Measurements from ENCODE around the gene EPS8L2.

EPS8L2 gene

GRCh38 chr11:746289-747157 is 40.5 kb downstream of the EPS8L2 start:
- TF ChIP-seq CTCF (IDR thresholded peaks at IDR 0.05; ENCODE audit: control insufficient read depth, insufficient read depth, low read depth, low read length, missing control alignments) = no peak
- no peak for DNase-seq (ENCODE audit: low read depth)
- peak overlapping the region; percentile 60 for H3K4me3 ChIP-seq (ENCODE audit: control insufficient read depth, low read depth, low read length)

DNA sequence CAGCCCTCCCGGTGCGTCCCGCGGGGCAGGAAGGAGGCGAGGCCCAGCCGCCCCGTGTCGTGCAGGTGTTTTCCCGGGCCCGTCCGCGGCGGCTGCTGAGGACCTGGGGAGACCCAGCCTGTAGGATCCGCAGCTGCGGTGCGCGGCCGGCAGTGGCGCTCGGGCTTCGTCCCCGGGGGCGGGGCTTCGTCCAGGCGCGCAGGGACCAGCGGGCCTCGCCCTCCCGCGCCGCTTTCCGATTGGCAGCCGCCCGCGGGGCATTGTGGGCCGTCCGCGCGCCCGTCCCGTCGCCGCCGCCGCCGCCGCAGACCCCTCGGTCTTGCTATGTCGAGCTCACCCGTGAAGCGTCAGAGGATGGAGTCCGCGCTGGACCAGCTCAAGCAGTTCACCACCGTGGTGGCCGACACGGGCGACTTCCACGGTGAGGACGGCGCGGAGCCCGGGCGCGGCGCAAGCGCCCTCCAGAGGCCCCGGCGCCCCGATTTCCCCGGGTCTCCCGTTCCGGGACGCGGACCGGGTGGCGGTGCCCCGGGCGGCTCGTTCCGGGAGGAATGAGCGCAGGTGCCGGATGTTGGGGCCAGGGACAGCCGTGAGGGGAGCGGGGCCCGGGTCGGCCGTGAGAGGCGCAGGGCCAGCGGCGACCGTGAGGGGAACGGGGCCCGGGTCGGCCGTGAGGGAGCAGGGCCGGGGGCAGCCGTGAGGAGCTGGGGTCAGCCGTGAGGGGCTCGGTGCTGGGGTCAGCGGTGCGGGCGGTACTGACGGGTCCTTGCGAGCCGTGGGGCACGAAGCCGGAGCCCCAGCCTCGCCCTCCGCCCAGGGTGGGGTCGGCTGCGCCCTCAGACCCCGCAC is 41.4 kb downstream of the EPS8L2 start, which contains the start of gene TALDO1:
TALDO1 (plus strand) TSS at position 307 of the 849 bp plus-strand sequence; CDS start at position 325, 18 bp downstream.
- DNase-seq (ENCODE audit: low read depth) = peak; percentile 10
- peak; percentile 16 for TF ChIP-seq CTCF (IDR thresholded peaks at IDR 0.05; ENCODE audit: control insufficient read depth, insufficient read depth, low read depth, low read length, missing control alignments)
- peak within 1 kb of the TSS; percentile 62 for H3K4me3 ChIP-seq (ENCODE audit: control insufficient read depth, low read depth, low read length)

- DNase-seq (ENCODE audit: low read depth) = no peak
- TF ChIP-seq CTCF (IDR thresholded peaks at IDR 0.05; ENCODE audit: control insufficient read depth, insufficient read depth, low read depth, low read length, missing control alignments) = no peak
- H3K4me3 ChIP-seq (ENCODE audit: control insufficient read depth, low read depth, low read length) = peak overlapping the region; percentile 62
Observed at GRCh38 chr11:748007-748359, 42.0 kb downstream of the EPS8L2 start.

- H3K4me3 ChIP-seq (ENCODE audit: control insufficient read depth, low read depth, low read length) = no peak overlapping the region
- TF ChIP-seq CTCF (IDR thresholded peaks at IDR 0.05; ENCODE audit: control insufficient read depth, insufficient read depth, low read depth, low read length, missing control alignments) = no peak
- no peak for DNase-seq (ENCODE audit: low read depth)
Observed at GRCh38 chr11:749731-750130, 43.7 kb downstream of the EPS8L2 start.

GRCh38 chr11:760236-760635 is 54.2 kb downstream of the EPS8L2 start:
- DNase-seq (ENCODE audit: low read depth) = no peak
- TF ChIP-seq CTCF (IDR thresholded peaks at IDR 0.05; ENCODE audit: control insufficient read depth, insufficient read depth, low read depth, low read length, missing control alignments) = no peak

GRCh38 chr11:761526-762108 is 55.6 kb downstream of the EPS8L2 start:
- no peak for DNase-seq (ENCODE audit: low read depth)
- no peak overlapping the region for H3K4me3 ChIP-seq (ENCODE audit: control insufficient read depth, low read depth, low read length)
- TF ChIP-seq CTCF (IDR thresholded peaks at IDR 0.05; ENCODE audit: control insufficient read depth, insufficient read depth, low read depth, low read length, missing control alignments) = no peak

More at GRCh38 chr11:760236-760635, 54.2 kb downstream of the EPS8L2 start:
- H3K4me3 ChIP-seq (ENCODE audit: control insufficient read depth, low read depth, low read length) = no peak overlapping the region
